ENCODE measurements around the gene SLC25A43.

SLC25A43 gene

DNA sequence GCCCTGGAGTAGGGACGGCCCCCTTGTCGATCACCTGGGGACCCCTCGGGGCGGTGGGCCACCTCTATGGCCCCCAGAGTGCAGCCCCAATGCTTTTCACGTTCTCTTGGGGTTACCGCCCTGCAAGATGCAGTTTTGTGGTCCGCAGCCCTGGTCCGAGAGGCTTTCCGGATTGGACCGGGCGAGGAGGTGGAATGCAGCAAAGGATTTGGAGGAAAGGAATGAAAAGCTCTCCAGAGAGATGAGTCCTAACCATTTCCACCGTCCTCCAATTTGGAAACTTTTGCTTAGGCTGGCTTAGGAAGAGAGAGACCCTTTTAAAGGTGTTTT, 601 bp downstream of the SLC25A43 start:
- TF ChIP-seq, protein P1, sequence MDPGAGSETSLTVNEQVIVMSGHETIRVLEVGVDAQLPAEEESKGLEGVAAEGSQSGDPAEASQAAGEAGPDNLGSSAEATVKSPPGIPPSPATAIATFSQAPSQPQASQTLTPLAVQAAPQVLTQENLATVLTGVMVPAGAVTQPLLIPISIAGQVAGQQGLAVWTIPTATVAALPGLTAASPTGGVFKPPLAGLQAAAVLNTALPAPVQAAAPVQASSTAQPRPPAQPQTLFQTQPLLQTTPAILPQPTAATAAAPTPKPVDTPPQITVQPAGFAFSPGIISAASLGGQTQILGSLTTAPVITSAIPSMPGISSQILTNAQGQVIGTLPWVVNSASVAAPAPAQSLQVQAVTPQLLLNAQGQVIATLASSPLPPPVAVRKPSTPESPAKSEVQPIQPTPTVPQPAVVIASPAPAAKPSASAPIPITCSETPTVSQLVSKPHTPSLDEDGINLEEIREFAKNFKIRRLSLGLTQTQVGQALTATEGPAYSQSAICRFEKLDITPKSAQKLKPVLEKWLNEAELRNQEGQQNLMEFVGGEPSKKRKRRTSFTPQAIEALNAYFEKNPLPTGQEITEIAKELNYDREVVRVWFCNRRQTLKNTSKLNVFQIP (CRISPR knock-in tag; IDR thresholded peaks at IDR 0.05; ENCODE audit: borderline replicate concordance, low read depth): no peak
- TF ChIP-seq PATZ1 (CRISPR knock-in tag; IDR thresholded peaks at IDR 0.05; ENCODE audit: borderline replicate concordance): no peak
- peak; percentile 67 for ATAC-seq

- no peak for TF ChIP-seq TOX (CRISPR knock-in tag; IDR thresholded peaks at IDR 0.05; ENCODE audit: borderline replicate concordance)
- TF ChIP-seq ZFP30 (CRISPR knock-in tag; IDR thresholded peaks at IDR 0.05): no peak
- no peak for TF ChIP-seq ISL1 (CRISPR knock-in tag; IDR thresholded peaks at IDR 0.05)
- no peak for TF ChIP-seq CREB5 (CRISPR knock-in tag; IDR thresholded peaks at IDR 0.05; ENCODE audit: low read depth)
- no peak for ATAC-seq
Measured at GRCh38 chrX:119401569-119401968, 2.4 kb downstream of the SLC25A43 start.

GRCh38 chrX:119402588-119402987, 3.5 kb downstream of the SLC25A43 start:
- TF ChIP-seq, protein P1 (CRISPR knock-in tag; IDR thresholded peaks at IDR 0.05; ENCODE audit: borderline replicate concordance, low read depth): no peak
- TF ChIP-seq PATZ1 (CRISPR knock-in tag; IDR thresholded peaks at IDR 0.05; ENCODE audit: borderline replicate concordance) (no peak), OSR1 (CRISPR knock-in tag; IDR thresholded peaks at IDR 0.05) (no peak), BACH2 (CRISPR knock-in tag; IDR thresholded peaks at IDR 0.05; ENCODE audit: borderline replicate concordance) (no peak), PPARA (CRISPR knock-in tag; IDR thresholded peaks at IDR 0.05; ENCODE audit: borderline replicate concordance) (no peak), TOX (CRISPR knock-in tag; IDR thresholded peaks at IDR 0.05; ENCODE audit: borderline replicate concordance) (no peak)
- TF ChIP-seq, protein P2, sequence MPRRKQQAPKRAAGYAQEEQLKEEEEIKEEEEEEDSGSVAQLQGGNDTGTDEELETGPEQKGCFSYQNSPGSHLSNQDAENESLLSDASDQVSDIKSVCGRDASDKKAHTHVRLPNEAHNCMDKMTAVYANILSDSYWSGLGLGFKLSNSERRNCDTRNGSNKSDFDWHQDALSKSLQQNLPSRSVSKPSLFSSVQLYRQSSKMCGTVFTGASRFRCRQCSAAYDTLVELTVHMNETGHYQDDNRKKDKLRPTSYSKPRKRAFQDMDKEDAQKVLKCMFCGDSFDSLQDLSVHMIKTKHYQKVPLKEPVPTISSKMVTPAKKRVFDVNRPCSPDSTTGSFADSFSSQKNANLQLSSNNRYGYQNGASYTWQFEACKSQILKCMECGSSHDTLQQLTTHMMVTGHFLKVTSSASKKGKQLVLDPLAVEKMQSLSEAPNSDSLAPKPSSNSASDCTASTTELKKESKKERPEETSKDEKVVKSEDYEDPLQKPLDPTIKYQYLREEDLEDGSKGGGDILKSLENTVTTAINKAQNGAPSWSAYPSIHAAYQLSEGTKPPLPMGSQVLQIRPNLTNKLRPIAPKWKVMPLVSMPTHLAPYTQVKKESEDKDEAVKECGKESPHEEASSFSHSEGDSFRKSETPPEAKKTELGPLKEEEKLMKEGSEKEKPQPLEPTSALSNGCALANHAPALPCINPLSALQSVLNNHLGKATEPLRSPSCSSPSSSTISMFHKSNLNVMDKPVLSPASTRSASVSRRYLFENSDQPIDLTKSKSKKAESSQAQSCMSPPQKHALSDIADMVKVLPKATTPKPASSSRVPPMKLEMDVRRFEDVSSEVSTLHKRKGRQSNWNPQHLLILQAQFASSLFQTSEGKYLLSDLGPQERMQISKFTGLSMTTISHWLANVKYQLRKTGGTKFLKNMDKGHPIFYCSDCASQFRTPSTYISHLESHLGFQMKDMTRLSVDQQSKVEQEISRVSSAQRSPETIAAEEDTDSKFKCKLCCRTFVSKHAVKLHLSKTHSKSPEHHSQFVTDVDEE (CRISPR knock-in tag; IDR thresholded peaks at IDR 0.05): no peak
- no peak for ATAC-seq

- TF ChIP-seq, protein P3, sequence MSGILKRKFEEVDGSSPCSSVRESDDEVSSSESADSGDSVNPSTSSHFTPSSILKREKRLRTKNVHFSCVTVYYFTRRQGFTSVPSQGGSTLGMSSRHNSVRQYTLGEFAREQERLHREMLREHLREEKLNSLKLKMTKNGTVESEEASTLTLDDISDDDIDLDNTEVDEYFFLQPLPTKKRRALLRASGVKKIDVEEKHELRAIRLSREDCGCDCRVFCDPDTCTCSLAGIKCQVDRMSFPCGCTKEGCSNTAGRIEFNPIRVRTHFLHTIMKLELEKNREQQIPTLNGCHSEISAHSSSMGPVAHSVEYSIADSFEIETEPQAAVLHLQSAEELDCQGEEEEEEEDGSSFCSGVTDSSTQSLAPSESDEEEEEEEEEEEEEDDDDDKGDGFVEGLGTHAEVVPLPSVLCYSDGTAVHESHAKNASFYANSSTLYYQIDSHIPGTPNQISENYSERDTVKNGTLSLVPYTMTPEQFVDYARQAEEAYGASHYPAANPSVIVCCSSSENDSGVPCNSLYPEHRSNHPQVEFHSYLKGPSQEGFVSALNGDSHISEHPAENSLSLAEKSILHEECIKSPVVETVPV (CRISPR knock-in tag; IDR thresholded peaks at IDR 0.05): no peak
- TF ChIP-seq ZNF8 (CRISPR knock-in tag; IDR thresholded peaks at IDR 0.05): no peak
- TF ChIP-seq TOX (CRISPR knock-in tag; IDR thresholded peaks at IDR 0.05; ENCODE audit: borderline replicate concordance): no peak
- no peak for TF ChIP-seq ZFP30 (CRISPR knock-in tag; IDR thresholded peaks at IDR 0.05)
- no peak for TF ChIP-seq PATZ1 (CRISPR knock-in tag; IDR thresholded peaks at IDR 0.05; ENCODE audit: borderline replicate concordance)
- TF ChIP-seq, protein P1 (CRISPR knock-in tag; IDR thresholded peaks at IDR 0.05; ENCODE audit: borderline replicate concordance, low read depth): no peak
- no peak for ATAC-seq
Measured at GRCh38 chrX:119406776-119407175, 7.6 kb downstream of the SLC25A43 start.
